Left renal pelvis (tissue), 4 donors: ENCODE data around the gene ITIH4. TPM values are rescaled to one million over a fixed set of nuclear protein-coding genes. Genes with fewer than 3 reads are reported as not detected.

Source experiments
- DNase-seq, 4 donors: peaks; one replicate each; pipeline ENCODE4 v3.0.0-alpha.2; 2013; ENCODE audit warnings: low read depth in 4 of 4, low spot score in 3 of 4
- polyA plus RNA-seq, 4 donors: library from polyadenylated mRNA; unstranded; fragments of 120-200 nt; gene quantifications; one replicate each; pipeline ENCODE4 v1.2.1, GENCODE V29; 2013; ENCODE audit not compliant: insufficient read length in 4 of 4

The ITIH4 gene
- polyA plus RNA-seq, 4 donors: 2.9 to 9.8 (median 5.6) TPM

DNA sequence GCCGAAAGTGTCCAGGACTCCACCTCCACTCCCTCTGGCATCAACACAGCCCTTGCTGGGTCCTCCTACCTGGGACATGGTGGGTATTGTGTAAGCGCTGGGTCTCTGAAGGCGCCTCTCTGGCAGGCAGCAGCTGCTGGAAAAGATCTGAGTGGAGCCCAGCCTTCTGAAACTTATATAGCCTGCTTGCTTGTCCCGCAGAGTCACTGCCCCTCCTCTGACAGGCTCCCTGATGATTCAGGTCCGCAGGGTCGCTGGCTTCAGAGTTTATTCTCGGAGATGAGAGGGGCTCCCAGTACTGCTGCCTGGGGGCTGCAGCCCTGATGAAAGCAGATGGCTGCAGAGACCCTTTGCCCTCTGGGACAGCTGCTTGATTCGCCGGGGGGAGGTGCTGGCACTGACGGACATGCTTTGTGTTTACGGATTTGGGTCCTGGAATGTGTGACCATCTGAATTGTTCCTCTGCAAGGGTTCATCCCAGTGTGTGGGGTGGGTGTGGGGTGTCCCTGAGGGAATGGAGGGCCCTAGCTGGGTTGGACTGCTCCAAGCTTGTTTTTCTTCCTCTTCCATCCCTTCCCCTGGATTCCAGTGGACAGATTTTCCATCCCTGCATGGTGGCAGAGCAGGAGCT is 4.5 kb upstream of the ITIH4 start, which contains the start of gene MUSTN1:
MUSTN1 (minus strand) TSS at position 149 of the 631 bp plus-strand sequence; CDS start at position 78, 71 bp downstream.
- no peak for DNase-seq

- DNase-seq: no peak
Measured at GRCh38 chr3:52833202-52833601, 2.7 kb upstream of the ITIH4 start.

DNA sequence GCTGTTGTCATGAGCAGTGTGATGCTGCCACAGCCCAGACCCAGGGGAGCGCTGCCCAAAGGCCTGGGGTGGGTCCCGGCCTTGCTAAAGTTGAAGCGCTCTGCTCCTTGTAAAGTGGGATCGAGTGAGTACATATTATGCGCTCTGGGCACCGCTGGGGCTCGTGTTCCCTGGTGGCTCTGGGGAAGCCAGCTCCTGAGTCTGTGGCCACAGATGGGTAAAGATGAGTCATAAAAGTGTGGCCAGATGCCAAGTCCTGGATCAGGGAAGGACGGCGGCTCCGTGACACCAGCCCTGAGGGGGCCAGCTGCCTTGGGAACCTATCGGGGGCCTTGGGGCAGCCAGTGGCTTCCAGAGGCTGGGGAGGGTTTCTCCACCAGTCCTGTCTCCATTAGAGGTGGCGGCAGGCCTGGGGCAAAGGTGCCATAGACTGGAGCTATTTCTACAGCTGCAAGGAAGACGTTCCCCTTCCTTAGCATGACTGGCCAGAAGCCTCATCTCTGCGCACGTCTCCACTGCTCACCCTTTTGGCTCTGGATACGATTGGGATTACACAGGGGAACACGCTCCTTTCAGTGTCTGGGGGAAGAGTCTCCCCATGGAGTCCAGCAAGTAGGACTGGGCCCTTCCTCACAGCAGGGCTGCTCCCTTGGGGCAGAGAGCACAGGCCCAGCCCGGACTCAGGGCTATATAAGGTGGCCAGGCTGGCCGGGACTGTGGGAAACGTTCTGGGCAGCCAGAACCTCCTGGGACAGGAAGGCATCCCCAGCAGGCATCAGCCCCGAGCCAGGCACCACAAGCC is 1.2 kb upstream of the ITIH4 start:
- DNase-seq: no peak

GRCh38 chr3:52829906-52830463 is 487 bp downstream of the ITIH4 start:
- no peak for DNase-seq

DNA sequence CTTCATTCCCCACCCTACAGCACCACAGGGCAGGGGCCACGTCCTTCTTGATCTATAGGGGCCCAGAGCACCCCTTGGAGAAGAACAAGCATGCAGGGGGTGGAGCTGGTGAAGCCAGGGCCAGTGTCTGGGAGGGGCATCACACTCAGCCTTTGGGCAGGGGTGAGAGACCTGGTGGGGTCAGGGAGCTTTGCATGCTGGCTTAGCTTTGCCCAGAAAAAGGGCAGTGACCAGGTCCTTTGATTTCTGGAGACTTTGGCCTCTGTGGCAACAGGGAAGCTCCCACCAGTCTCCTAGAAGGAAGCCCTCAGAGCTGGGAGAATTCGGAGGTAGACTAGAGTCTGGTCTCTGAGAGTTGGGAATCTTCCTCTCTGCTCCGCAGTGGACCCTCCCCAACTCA is 990 bp downstream of the ITIH4 start:
- no peak for DNase-seq

GRCh38 chr3:52827866-52828376 is 2.6 kb downstream of the ITIH4 start:
- no peak for DNase-seq

DNA sequence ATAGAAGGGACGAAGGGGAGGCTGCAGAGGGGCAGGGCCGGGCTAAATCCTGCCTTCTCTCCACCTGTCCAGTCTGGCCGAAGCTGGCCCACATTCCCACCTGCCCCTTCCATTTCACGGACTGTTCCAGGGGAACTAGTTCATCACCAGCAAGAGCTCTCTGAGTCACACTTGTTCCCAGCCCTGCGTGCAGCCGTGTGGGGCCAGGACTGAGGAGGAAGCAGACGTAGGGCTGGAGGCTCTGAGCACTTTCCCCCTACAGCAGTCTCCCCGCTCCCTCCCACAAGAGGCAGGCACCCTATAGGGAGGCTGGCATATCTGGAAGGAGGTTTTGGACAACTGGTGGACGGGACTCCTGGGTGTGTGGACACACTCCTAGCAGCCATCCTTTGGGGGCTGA is 3.0 kb downstream of the ITIH4 start:
- DNase-seq: no peak

DNA sequence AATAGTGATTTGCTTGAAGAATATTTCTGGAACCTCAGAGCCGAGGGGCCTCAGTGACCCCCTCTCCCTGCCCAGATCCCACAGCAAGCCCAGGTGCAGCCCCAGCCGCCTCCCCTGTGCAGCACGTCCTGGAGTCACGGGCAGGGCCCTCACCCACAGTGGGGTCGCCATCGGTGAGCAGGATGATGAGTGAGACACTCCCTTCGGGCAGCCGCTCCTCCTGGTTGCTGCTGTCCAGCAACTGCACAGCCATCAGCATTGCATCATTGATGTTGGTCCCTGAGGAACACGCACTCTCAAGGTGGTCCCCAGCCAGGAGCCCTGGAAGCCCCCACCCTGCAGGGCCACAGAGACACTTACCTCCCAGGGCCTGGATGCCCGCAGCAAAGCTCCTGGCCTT is 6.4 kb downstream of the ITIH4 start:
- no peak for DNase-seq

GRCh38 chr3:52822363-52822762 is 8.1 kb downstream of the ITIH4 start:
- DNase-seq: no peak

DNA sequence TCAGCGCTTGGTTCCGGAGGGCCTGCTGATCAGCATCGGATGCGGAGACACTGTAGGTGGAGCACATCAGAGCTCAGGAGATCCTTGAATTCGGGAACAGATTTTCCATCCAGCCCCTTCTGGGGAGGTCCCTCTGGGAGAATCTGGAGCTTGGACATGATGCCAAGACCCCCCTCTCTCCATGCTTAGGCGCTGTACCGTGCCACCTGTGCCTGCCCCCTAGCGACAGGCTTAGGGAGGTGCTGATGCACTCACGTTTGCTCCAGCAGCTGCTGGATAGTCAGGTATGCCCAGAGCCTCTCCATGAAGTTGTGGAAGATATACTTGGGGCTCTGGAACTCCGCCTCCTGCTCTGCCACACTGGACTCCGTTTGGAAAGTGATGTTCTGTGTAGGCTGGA is 9.7 kb downstream of the ITIH4 start:
- DNase-seq: no peak

DNA sequence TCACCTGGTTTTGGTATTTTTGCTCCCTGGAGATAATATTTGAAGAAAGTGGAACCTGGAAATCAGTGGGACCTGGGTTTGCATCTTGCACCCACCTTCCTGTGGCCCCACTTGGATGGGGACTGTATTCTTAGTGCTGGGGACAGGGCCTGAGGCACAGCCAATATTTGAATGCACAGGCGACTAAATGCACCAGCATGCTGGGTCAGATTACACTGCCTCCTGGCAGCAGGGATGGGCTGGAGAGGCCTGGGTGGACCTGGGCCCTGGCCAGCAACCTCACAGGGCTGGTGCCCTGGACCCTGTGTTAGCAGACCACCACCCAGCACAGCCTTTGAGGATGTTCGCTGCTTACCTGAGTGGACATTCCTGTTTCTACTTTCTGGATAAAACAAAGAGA is 10.5 kb downstream of the ITIH4 start:
- DNase-seq: no peak

- no peak for DNase-seq
Measured at GRCh38 chr3:52817860-52818259, 12.6 kb downstream of the ITIH4 start.

DNA sequence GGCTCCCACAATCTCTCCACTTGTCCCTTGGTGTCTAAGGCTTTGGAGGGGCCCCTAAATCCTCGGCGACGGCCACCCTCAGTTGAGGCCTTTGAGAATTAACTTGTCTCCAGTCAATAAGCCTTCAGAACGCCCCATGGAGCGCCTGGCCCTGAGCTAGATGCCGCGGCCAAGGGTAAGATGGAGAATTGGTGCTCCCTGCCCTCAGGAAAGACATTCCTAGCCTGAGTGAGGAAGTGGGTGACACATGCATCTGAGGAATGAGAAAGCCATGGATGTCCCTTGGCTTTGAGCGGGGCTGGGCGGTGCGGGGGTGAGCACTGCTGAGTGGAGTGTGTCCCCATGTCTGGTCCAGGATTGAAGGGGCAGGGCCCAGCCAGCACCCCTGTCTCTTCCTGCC is 13.3 kb downstream of the ITIH4 start:
- no peak for DNase-seq

- no peak for DNase-seq
Measured at GRCh38 chr3:52816654-52817053, 13.8 kb downstream of the ITIH4 start.

GRCh38 chr3:52816199-52816598 is 14.3 kb downstream of the ITIH4 start:
- DNase-seq: no peak

GRCh38 chr3:52813810-52814209 is 16.7 kb downstream of the ITIH4 start:
- no peak for DNase-seq

DNA sequence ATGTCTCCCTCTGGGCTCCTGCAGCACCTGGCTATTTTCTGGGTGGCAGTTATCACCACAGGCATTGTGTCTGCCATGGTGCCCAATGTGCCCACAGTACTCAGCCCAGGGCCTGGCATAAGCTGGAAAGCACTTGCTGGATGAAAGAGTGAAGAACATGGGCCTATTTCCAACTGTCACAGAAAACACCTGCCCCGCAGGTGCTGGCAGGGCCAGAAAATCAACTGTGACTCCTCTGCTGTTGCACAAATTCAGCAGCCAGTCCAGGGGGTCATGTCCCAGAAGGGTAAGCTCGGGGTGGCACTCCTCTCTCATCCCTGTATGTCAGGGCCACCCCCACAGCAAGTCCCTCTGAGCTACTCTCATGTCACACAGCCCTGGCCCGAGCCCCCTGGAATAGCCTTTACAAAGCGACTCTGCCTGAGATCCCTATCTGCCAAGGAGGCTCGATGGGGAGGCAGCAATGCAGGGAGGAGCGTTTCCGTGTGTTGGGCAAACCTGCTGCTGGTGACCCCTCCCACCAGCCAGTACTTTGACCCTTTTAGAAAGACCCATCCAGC is 18.9 kb downstream of the ITIH4 start:
- no peak for DNase-seq

- DNase-seq: no peak
Measured at GRCh38 chr3:52810923-52811322, 19.5 kb downstream of the ITIH4 start.

DNA sequence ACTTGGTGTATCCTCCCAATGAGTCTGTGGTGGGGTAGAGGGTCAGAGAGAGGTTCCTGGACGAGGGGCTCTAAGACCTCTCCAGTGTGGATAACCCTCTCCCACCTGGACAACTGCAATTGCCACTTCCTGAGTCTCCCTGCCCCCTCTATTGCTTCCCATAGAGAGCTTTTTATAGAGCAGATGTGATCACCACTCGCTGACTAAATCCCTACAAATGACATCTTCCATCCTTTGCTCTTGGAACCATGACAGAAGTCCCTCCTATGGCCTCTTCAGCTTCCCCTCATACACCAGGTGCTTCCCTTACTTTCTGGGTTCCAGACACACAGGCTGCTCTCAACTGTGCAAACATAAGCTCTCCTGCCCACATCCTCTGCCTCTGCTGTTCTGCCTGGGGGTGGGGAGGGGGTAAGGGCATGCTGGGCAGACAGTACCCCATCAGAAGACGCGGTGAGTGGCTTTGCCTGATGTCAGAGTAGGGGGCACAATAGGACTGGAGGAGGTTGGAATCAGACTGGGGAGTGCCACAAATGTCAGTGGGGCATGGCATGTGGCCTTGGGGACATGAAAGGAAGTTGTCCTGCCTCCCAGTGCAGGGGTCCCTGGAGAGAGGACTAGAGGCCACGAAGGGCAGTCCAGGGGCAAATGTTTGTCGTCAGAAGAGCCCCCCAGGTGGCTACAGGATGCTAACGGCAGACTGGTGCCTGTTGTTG is 20.7 kb downstream of the ITIH4 start:
- no peak for DNase-seq

DNA sequence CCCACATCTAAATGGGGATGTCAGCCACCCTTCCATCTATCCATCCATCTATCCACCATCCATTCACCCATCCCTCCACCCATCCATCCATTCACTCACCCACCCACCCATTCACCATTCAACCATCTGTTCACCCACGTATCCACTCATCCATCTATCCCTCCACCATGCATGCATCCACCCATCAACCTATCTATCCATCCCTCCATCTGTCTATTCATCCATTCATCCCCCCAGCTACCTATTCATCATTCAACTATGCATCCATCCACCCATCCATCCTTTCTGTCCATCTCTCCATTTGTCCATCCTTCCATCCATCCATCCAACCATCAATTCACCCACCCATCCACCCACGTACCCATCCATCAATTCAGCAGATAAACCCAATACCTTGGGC is 21.3 kb downstream of the ITIH4 start:
- no peak for DNase-seq
